ENCODE results near the gene PTPRJ.
"Not testable (repeated sequence)": the region's sequence is repeated elsewhere in the genome, so short reads cannot be mapped to it uniquely, and the experiment has no call there.

The PTPRJ gene

GRCh38 chr11:47980088-47980906, at the start of gene PTPRJ:
Gene PTPRJ, plus strand, starts transcription at chr11:47980559. Its CDS starts 354 bp downstream, at chr11:47980913.
- peak in 9 of 14 donors; percentile 22 to 70 (median 44) for DNase-seq

GRCh38 chr11:47932544-47932943, 47.8 kb upstream of the PTPRJ start:
- DNase-seq, result no peak

GRCh38 chr11:47933797-47934196, 46.6 kb upstream of the PTPRJ start:
- not testable (repeated sequence) for DNase-seq

- no peak for DNase-seq
These were observed 41.4 kb upstream of the PTPRJ start for GRCh38 chr11:47938791-47939560.

GRCh38 chr11:47940904-47941649, 39.3 kb upstream of the PTPRJ start:
- DNase-seq, result no peak

- peak in 3 of 14 donors; percentile 7 to 33 (median 14) for DNase-seq
These were observed 38.3 kb upstream of the PTPRJ start for GRCh38 chr11:47941907-47942558.

- no peak for DNase-seq
These were observed 36.4 kb upstream of the PTPRJ start for GRCh38 chr11:47943721-47944586.

- no peak for DNase-seq
These were observed 35.7 kb upstream of the PTPRJ start for GRCh38 chr11:47944632-47945031.

- peak in 1 of 14 donors; percentile 39 for DNase-seq
These were observed 33.4 kb upstream of the PTPRJ start for GRCh38 chr11:47946682-47947559.

GRCh38 chr11:47948137-47948536, 32.2 kb upstream of the PTPRJ start:
- no peak for DNase-seq

- not testable (repeated sequence) for DNase-seq
These were observed 31.2 kb upstream of the PTPRJ start for GRCh38 chr11:47949001-47949675.

- no peak for DNase-seq
These were observed 30.0 kb upstream of the PTPRJ start for GRCh38 chr11:47950396-47950795.

- DNase-seq, result not testable (repeated sequence)
These were observed 28.9 kb upstream of the PTPRJ start for GRCh38 chr11:47951504-47951903.

- DNase-seq, result no peak
These were observed 25.2 kb upstream of the PTPRJ start for GRCh38 chr11:47955061-47955755.

- no peak for DNase-seq
These were observed 20.3 kb upstream of the PTPRJ start for GRCh38 chr11:47960015-47960414.

GRCh38 chr11:47961383-47961782, 19.0 kb upstream of the PTPRJ start:
- no peak for DNase-seq

- DNase-seq, result no peak
These were observed 15.8 kb upstream of the PTPRJ start for GRCh38 chr11:47964546-47964945.

- DNase-seq, result no peak
These were observed 12.5 kb upstream of the PTPRJ start for GRCh38 chr11:47967577-47968525.

Data from C1 segment of cervical spinal cord (tissue), 14 donors.